Measurements from ENCODE around the gene DSTYK. TPM values are rescaled to one million over a fixed set of nuclear protein-coding genes. Genes with fewer than 3 reads are reported as not detected.

Gene DSTYK
- total RNA-seq, 1 donor from 2014 or later: 10.7 TPM

GRCh38 chr1:205224736-205225135 lies 13.2 kb upstream of the DSTYK start:
- no peaks in the 10 kb centered on the region for H3K27me3 ChIP-seq (ENCODE audit: low read depth)
- no peak overlapping the region for H3K4me3 ChIP-seq
- ATAC-seq: no peak
- H3K4me1 ChIP-seq: peaks cover 19% of the 10 kb centered on the region
- intact Hi-C loops (cut with DNase I): no loop called here
- no peak overlapping the region for H3K27ac ChIP-seq
- DNase-seq: no peak
- no peak for TF ChIP-seq CTCF (IDR thresholded peaks at IDR 0.05)
- no peaks in the 10 kb centered on the region for H3K36me3 ChIP-seq
- H3K9me3 ChIP-seq: no peaks in the 10 kb centered on the region

DNA sequence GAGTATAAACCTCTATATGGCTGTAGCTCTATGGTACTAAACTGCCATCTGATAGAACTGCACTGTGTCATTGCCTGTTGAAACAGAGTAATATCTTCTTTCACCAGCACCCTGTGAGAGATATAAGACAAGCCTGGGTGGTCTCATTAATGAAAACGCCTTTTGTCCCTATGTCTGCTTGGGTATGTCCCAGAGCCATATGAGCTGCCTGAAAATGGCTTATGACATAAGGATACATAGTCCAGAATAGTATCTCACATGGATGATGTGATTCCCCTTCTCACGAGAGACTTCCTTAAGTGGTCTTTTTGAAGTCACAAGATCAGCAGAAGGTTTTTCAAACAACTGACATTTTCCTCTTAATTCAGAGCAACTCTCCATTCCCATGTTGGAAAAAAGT lies 8.9 kb upstream of the DSTYK start:
- H3K27ac ChIP-seq: no peak overlapping the region
- H3K9me3 ChIP-seq: no peaks in the 10 kb centered on the region
- ATAC-seq (no peak), DNase-seq (no peak)
- H3K36me3 ChIP-seq: no peaks in the 10 kb centered on the region
- intact Hi-C loops (cut with DNase I): no loop called here
- H3K4me1 ChIP-seq: no peaks in the 10 kb centered on the region
- H3K4me3 ChIP-seq: no peak overlapping the region
- TF ChIP-seq CTCF (IDR thresholded peaks at IDR 0.05): no peak
- H3K27me3 ChIP-seq (ENCODE audit: low read depth): no peaks in the 10 kb centered on the region

- no peak for ATAC-seq
- no peak overlapping the region for H3K4me3 ChIP-seq
- H3K9me3 ChIP-seq: no peaks in the 10 kb centered on the region
- H3K4me1 ChIP-seq: peaks cover 4% of the 10 kb centered on the region
- H3K27ac ChIP-seq: no peak overlapping the region
- H3K36me3 ChIP-seq: no peaks in the 10 kb centered on the region
- H3K27me3 ChIP-seq (ENCODE audit: low read depth): no peaks in the 10 kb centered on the region
- intact Hi-C loops (cut with DNase I): no loop called here
- no peak for TF ChIP-seq CTCF (IDR thresholded peaks at IDR 0.05)
- DNase-seq: no peak
These were observed 5.9 kb upstream of the DSTYK start for GRCh38 chr1:205217418-205217817.

DNA sequence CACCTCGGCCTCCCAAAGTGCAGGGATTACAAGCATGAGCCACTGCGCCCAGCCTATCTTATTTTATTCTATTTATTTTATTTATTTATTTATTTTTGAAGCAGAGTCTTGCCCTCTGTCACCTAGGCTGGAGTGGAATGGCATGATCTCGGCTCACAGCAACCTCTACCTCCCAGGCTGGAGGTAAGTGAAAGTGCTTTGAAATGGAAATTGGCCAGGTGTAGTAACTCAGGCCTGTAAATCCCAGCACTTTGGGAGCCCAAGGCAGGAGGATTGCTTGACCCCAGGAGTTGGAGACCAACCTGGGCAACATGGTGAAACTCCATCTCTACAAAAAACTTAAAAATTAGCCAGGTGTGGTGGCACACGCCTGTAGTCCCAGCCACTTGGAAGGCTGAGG lies 5.1 kb upstream of the DSTYK start:
- DNase-seq (no peak), ATAC-seq (no peak)
- intact Hi-C loops (cut with DNase I): no loop called here
- Histone ChIP-seq H3K4me1 (peaks cover 4% of the 10 kb centered on the region), H3K27me3 (ENCODE audit: low read depth) (no peaks in the 10 kb centered on the region), H3K27ac (no peak overlapping the region), H3K4me3 (no peak overlapping the region), H3K9me3 (no peaks in the 10 kb centered on the region), H3K36me3 (no peaks in the 10 kb centered on the region)
- no peak for TF ChIP-seq CTCF (IDR thresholded peaks at IDR 0.05)

DNA sequence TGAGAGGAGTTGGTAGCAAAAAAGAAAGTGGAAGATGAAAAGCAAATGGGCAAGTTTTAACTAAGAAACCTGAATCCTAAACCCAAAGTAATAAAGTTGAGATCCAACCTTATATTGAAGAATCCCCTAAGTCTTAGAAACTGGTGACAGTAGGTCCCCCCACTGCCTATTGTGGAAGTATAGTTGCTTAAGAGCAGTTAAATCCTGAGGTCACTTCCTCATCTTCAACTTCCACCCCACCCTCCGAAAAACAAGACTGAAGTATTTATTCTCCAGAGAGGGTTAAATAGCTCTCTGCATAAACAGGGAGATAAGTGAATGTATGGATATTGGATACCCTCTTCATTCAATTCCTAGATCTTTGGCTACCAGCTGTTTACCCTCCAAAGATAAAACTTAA lies 3.3 kb upstream of the DSTYK start:
- ATAC-seq (no peak), DNase-seq (no peak)
- H3K27ac ChIP-seq: no peak overlapping the region
- no peak for TF ChIP-seq CTCF (IDR thresholded peaks at IDR 0.05)
- no peak overlapping the region for H3K4me3 ChIP-seq
- intact Hi-C loops (cut with DNase I): no loop called here
- H3K9me3 ChIP-seq: no peaks in the 10 kb centered on the region
- no peaks in the 10 kb centered on the region for H3K27me3 ChIP-seq (ENCODE audit: low read depth)
- H3K4me1 ChIP-seq: peaks cover 12% of the 10 kb centered on the region
- H3K36me3 ChIP-seq: no peaks in the 10 kb centered on the region

Measured in lower lobe of right lung (tissue), 2 donors.